Activated CD4-positive, alpha-beta T cell treated with anti-CD3 and anti-CD28 coated beads for 24 hours (primary cell): Measurements from ENCODE around the gene RHOG.
"Not testable (repeated sequence)": the region's sequence is repeated elsewhere in the genome, so short reads cannot be mapped to it uniquely, and the experiment has no call there.

ENCODE experiments used
- DNase-seq, 2 donors: peaks; one replicate each; pipeline ENCODE4 v3.0.0-alpha.2; 2020; ENCODE audit warnings: low read depth in 2 of 2

The RHOG gene

GRCh38 chr11:3808861-3809623, 31.7 kb downstream of the RHOG start:
- DNase-seq: no peak

DNA sequence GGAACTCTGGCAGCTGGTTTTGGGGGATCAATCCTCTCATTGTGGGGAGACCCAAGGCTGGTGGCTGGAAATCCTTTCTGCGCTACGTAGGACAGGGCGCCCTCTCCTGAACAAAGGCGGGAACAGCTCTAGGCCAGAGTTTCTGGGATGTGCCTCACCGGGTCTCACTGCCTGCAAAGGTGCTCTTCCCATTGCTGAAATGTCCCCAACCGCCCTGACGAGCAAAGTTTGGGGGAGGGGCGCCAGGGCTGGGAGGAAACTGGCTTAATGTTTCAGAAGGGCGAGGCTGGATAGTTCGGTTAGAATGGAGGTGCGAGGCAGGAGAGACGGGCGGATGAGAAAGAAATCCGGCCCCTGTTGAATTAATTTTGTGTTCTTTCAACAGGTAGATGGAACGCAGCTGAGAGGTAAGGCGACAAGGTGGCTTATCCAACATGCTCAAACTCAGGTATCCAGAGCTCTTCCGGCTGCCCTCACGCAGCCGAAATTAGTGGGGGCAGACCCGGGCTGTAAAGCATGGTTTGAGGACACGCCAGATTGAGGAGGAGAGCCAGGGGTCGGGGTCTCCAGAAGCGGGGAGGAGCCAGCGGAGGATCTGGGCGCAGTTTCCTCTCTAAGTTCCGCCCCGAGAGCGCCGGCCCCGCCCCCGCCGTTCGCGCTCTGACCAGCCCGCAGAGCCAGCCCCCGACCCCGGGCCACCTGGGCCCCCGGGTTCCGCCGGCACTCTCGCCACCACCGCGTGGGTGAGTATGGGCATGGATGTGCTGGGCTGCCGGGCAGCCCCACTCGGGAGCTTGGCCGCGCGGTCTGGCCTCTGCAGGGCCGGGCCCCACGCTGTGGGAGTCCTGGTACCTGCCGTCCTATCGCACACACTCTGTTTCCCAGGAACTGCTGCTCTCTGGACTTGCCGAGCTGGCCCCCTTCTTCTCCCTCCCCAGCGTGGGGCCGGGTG, 32.6 kb downstream of the RHOG start, which contains the start of gene PGAP2:
PGAP2 (plus strand) TSS at position 652 of the 952 bp plus-strand sequence. CDS start 2,700 bp downstream, outside the sequence.
- DNase-seq: peak; percentile 37 to 50

GRCh38 chr11:3803726-3804495, 36.8 kb downstream of the RHOG start:
- DNase-seq: no peak

DNA sequence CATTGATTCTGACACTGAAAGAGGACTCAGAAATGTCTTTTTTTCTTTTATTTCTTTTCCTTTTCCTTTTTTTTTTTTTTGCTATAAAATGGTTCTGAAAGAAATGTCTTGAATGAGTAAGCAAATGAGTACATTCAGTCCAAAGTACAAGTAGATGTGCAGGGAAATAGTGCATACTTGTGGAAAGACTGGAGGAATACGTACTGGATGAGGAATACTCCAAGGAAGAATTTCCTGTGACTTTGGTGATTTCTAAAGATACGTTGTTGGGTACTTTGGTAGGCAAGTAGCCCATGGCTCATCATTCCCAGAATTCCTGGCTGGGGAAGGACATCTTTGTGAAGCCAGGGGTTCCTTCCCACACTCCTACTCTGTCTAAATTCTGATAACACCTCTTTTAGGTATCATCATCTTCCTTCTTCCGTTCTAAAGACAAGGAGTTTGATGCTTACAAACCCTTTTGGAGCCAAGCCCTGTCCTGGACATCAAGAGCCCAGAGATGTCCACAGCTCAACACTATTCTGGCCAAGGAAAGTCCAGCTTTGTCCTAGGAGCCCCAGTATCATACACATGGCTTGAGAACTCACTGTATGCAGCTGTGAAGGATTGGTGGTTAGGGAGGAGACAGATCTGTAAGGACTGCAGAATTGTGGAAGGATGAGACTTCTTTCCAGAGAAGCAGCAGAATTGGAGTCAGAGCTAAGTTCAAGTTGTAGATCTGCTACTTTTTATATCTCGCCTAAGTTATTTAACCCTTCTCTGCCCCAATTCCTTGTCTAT, 38.6 kb downstream of the RHOG start:
- DNase-seq: no peak

- no peak for DNase-seq
These were observed 40.9 kb downstream of the RHOG start for GRCh38 chr11:3799873-3800272.

- DNase-seq: no peak
These were observed 41.6 kb downstream of the RHOG start for GRCh38 chr11:3799143-3799542.

DNA sequence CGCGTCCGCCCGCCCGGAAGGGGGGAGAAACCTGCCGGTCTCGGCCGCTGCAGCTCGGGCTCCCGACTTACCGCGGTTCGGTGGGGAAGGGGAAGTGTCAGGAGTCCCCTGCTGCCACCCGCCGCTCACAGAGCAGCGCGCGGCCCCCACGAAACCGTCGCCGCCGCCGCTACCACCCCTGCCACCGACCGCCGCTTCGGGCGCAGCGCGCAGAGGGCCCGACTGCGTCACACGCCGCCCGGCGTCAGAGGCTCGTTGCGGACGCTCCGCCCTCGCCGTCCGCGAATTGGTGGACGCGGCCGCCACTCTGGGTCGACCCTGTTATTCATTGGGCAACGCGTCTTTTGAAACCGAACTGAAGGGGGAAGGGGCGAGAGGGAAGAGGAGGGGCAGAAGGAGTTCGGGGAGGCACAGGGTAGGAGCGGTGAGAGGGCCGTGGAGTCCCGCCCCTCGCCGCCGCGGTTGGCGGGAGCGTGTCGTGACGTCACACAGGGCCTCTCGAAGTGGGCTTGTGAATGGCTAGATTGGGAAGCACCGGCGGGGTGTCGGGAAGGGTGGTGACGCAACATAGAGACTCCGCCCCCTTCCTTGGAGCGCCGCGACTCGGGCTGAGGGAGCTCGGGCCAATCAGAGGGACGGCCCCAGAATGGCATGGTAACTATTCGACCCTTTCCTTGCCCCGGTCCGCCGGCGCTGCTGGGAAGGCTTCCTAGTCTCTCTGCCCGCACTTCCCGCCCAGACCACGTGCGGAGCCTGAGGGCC, 43.2 kb downstream of the RHOG start, which contains the start of gene NUP98:
NUP98 (minus strand) TSS at position 226 of the 762 bp plus-strand sequence. CDS start 15,437 bp downstream, outside the sequence.
- DNase-seq: peak; percentile 99

DNA sequence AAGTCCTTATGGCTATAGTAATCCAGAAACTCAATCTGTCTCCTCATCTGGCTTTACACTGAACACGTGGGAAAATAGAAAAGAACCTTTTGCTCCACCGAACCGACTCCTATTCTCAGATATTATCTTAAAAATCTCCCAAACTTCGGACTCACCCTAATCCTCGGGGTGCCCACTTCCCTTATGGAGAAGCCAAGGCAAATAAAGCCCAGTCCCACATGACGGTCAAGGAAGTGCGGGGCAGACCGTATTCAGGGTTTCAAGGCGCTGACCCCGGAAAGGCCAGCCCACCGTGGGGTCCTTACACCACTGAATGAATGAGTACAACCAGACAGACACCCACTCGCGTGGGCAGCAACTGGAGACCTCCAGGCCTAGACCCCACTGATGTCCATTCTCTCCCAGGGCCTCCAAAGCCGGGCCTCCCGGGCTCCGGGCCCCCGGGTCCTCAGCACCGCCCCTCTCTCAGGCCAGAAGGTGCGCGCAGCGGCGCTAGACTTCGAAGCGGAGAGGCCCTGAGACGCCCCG, 43.9 kb downstream of the RHOG start:
- no peak for DNase-seq

DNA sequence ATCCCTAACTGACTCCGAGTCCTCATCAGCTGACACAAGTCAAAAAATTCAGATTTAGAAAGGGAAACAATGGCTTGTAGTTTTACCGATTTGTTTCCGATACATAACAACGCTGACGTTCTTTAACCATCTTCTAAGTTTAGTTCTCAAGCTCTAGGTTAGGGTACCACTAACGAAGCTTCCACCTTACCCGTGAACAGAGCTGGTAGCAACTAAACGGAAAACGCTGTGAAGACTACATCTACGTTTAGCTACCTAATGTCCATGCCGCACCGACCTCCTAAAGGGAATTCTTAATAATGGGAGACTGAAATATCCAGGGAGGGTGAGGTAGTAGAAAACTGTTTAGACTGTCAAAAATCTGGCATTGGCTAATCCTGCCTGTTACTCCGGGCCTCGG, 44.4 kb downstream of the RHOG start:
- no peak for DNase-seq

- no peak for DNase-seq
These were observed 44.8 kb downstream of the RHOG start for GRCh38 chr11:3796002-3796311.

- no peak for DNase-seq
These were observed 45.4 kb downstream of the RHOG start for GRCh38 chr11:3795131-3796001.

GRCh38 chr11:3794387-3794786, 46.4 kb downstream of the RHOG start:
- not testable (repeated sequence) for DNase-seq

DNA sequence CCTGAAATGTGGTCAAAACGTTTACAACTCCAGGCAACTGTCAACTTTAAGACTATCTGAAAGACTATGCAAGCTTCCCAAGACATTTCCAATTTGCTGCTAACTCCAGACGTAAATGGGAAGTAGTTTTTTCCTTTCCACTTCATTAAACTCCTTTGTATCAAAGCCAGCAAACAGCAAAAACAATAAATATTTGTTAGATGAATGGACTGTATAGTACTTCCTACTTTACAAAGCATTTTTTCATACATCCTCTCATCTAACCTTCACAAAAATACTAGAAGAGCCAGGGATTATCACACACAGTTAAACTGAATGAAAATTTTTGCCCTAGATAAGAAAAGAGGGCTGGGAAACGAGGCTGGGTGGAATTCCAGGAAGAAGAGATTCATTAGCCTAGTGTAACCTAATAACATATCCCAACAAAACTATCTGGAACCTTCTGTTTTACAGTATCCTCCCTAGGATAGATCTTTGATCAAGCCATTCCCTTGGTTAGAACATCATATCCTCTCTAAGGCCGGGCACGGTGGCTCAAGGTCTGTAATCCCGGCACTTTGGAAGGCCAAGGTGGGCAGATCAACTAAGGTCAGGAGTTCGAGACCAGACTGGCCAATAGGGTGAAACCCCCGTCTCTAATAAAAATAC, 53.9 kb downstream of the RHOG start:
- DNase-seq: no peak

- no peak for DNase-seq
These were observed 57.1 kb downstream of the RHOG start for GRCh38 chr11:3783611-3784010.

DNA sequence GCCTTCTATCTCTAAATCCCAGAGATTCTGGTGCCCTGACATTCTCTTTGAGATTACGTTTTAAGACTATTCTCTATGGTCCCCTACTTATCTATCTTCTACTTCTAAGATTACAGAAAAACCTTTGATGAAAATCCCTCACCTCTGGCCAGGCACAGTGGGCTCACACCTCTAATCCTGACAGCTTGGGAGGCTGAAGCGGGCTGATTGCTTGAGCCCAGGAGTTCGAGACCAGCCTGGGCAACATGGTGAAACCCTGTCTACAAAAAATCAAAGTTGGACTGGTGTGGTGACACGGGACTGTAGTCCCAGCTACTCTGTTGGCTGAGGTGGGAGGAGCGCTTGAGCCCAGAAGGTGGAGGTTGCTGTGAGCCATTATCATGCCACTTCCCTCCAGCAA, 57.8 kb downstream of the RHOG start:
- no peak for DNase-seq

- DNase-seq: no peak
These were observed 59.3 kb downstream of the RHOG start for GRCh38 chr11:3781423-3781822.
